Naive thymus-derived CD8-positive, alpha-beta T cell (primary cell): ENCODE data around the gene ARFGAP3. TPM values are rescaled to one million over a fixed set of nuclear protein-coding genes. Genes with fewer than 3 reads are reported as not detected.

Experiments used
- ATAC-seq, 2 donors: fragments of 150-1000 bp; cut with Tn5 transposase in 1 of 2; sonication (Bioruptor Pico), chemical (Tn5 transposase) in 1 of 2; 1 replicate in 1 of 2; 2 replicates in 1 of 2; pipeline ENCODE4 v1.10.0; 2021; ENCODE audit warnings: mild to moderate bottlenecking in 2 of 2, moderate library complexity in 2 of 2
- POLR2A ChIA-PET: fragments of 350-600 bp; sonication (Branson Sonifier 250); formaldehyde crosslinking; loops from one replicate; lab custom pipeline; 2021; ENCODE audit warnings: antibody characterized with exemption; lab: Charles Lee
- DNase-seq, 10 donors: peaks; one replicate each; pipeline versions ENCODE4 v3.0.0 to v3.0.0-alpha.2; 2020 to 2022
- H3K27ac Mint-ChIP-seq, 10 donors: one replicate each; pipeline ENCODE4 v1.8.0; 2020 to 2022; ENCODE audit warnings: mild to moderate bottlenecking in 10 of 10, mixed read lengths in 10 of 10, moderate library complexity in 4 of 10, inconsistent platforms in 1 of 10
- H3K27me3 Mint-ChIP-seq, 5 donors: one replicate each; pipeline ENCODE4 v1.8.0; 2021 to 2022; ENCODE audit warnings: mixed read lengths in 5 of 5
- H3K36me3 Mint-ChIP-seq, 3 donors: one replicate each; pipeline ENCODE4 v1.8.0; 2020 to 2022; ENCODE audit warnings: mixed read lengths in 3 of 3, mild to moderate bottlenecking in 2 of 3, inconsistent platforms in 1 of 3
- H3K4me1 Mint-ChIP-seq, 4 donors: one replicate each; pipeline ENCODE4 v1.8.0; 2021 to 2022; ENCODE audit warnings: mixed read lengths in 4 of 4
- H3K4me3 Mint-ChIP-seq, 10 donors: one replicate each; pipeline ENCODE4 v1.8.0; 2020 to 2022; ENCODE audit warnings: mild to moderate bottlenecking in 10 of 10, mixed read lengths in 10 of 10, moderate library complexity in 6 of 10, inconsistent platforms in 1 of 10
- H3K9me3 Mint-ChIP-seq, 9 donors: one replicate each; pipeline ENCODE4 v1.8.0; 2020 to 2022; ENCODE audit warnings: mixed read lengths in 9 of 9, mild to moderate bottlenecking in 3 of 9, inconsistent platforms in 1 of 9, moderate library complexity in 1 of 9
- polyA plus RNA-seq, 3 donors: library from polyadenylated mRNA; unstranded; fragments of 300-500 nt; fragmentation: Illumina TruSeq; gene quantifications; one replicate each; pipeline ENCODE4 v1.2.3, GENCODE V29; 2021
- total RNA-seq, 8 experiments: library from RNA in 2 of 8; stranded (reverse) in 2 of 8; gene quantifications; one replicate each; pipeline ENCODE4 v1.2.3 and lab custom pipeline; 2021 to 2026

Gene ARFGAP3
- total and polyA plus RNA-seq, 5 experiments from 2014 or later = 22.3 to 44.7 (median 32.9) TPM

GRCh38 chr22:42871146-42872050 is 14.3 kb upstream of the ARFGAP3 start:
- H3K27me3 Mint-ChIP-seq = no peaks in the 10 kb centered on the region
- ATAC-seq (no peak), DNase-seq (no peak)
- H3K4me3 Mint-ChIP-seq = no peak overlapping the region
- H3K36me3 Mint-ChIP-seq = peaks cover 0 to 59% (median 3%) of the 10 kb centered on the region in 3 donors
- POLR2A ChIA-PET = interaction anchor here (0.6 to 1.3 kb wide), 2 partner anchors 14 to 104 kb away, joined by 3 to 4 read pairs; no protein-coding TSS in a partner anchor
- H3K4me1 Mint-ChIP-seq = peaks cover 1 to 6% (median 4%) of the 10 kb centered on the region in 4 donors
- peaks cover 0 to 2% (median 0%) of the 10 kb centered on the region in 9 donors for H3K9me3 Mint-ChIP-seq
- H3K27ac Mint-ChIP-seq = peak overlapping the region in 2 of 10 donors; percentile 29 to 50

GRCh38 chr22:42869888-42870480 is 12.9 kb upstream of the ARFGAP3 start:
- ATAC-seq (no peak), DNase-seq (no peak)
- POLR2A ChIA-PET = interaction anchor here (1.3 kb wide), 1 partner anchor 12 kb away, joined by 3 read pairs; no protein-coding TSS in a partner anchor
- Mint-ChIP-seq H3K36me3 (peaks cover 0 to 45% (median 3%) of the 10 kb centered on the region in 3 donors), H3K4me3 (no peak overlapping the region), H3K27ac (no peak overlapping the region), H3K27me3 (no peaks in the 10 kb centered on the region), H3K9me3 (peaks cover 0 to 2% (median 0%) of the 10 kb centered on the region in 9 donors), H3K4me1 (peaks cover 1 to 6% (median 4%) of the 10 kb centered on the region in 4 donors)

GRCh38 chr22:42869463-42869862 is 12.4 kb upstream of the ARFGAP3 start:
- Mint-ChIP-seq H3K27ac (peak overlapping the region in 1 of 10 donors; percentile 5), H3K4me1 (peaks cover 1 to 6% (median 4%) of the 10 kb centered on the region in 4 donors), H3K27me3 (no peaks in the 10 kb centered on the region), H3K9me3 (peaks cover 0 to 2% (median 0%) of the 10 kb centered on the region in 9 donors), H3K36me3 (peaks cover 0 to 40% (median 3%) of the 10 kb centered on the region in 3 donors), H3K4me3 (no peak overlapping the region)
- ATAC-seq = no peak
- DNase-seq = no peak
- POLR2A ChIA-PET = no interaction called here

GRCh38 chr22:42868751-42869251 is 11.7 kb upstream of the ARFGAP3 start:
- DNase-seq (peak in 1 of 10 donors; percentile 46), ATAC-seq (no peak)
- POLR2A ChIA-PET = no interaction called here
- Mint-ChIP-seq H3K9me3 (peaks cover 0 to 2% (median 0%) of the 10 kb centered on the region in 9 donors), H3K4me3 (no peak overlapping the region), H3K27me3 (no peaks in the 10 kb centered on the region), H3K36me3 (peaks cover 0 to 33% (median 3%) of the 10 kb centered on the region in 3 donors), H3K27ac (no peak overlapping the region), H3K4me1 (peaks cover 1 to 8% (median 4%) of the 10 kb centered on the region in 4 donors)

- H3K4me1 Mint-ChIP-seq = peaks cover 3 to 21% (median 8%) of the 10 kb centered on the region in 4 donors
- H3K36me3 Mint-ChIP-seq = peaks cover 0 to 16% (median 4%) of the 10 kb centered on the region in 3 donors
- POLR2A ChIA-PET = no interaction called here
- H3K27me3 Mint-ChIP-seq = no peaks in the 10 kb centered on the region
- H3K4me3 Mint-ChIP-seq = no peak overlapping the region
- peaks cover 0 to 4% (median 0%) of the 10 kb centered on the region in 9 donors for H3K9me3 Mint-ChIP-seq
- H3K27ac Mint-ChIP-seq = no peak overlapping the region
- DNase-seq (no peak), ATAC-seq (no peak)
Observed at GRCh38 chr22:42866100-42866499, 9.0 kb upstream of the ARFGAP3 start.

- peaks cover 0 to 10% (median 4%) of the 10 kb centered on the region in 3 donors for H3K36me3 Mint-ChIP-seq
- no peak overlapping the region for H3K4me3 Mint-ChIP-seq
- H3K4me1 Mint-ChIP-seq = peaks cover 4 to 26% (median 8%) of the 10 kb centered on the region in 4 donors
- H3K27me3 Mint-ChIP-seq = no peaks in the 10 kb centered on the region
- peaks cover 0 to 4% (median 0%) of the 10 kb centered on the region in 9 donors for H3K9me3 Mint-ChIP-seq
- POLR2A ChIA-PET = no interaction called here
- H3K27ac Mint-ChIP-seq = no peak overlapping the region
- ATAC-seq (no peak), DNase-seq (no peak)
Observed at GRCh38 chr22:42865536-42865935, 8.5 kb upstream of the ARFGAP3 start.

- Mint-ChIP-seq H3K36me3 (peaks cover 0 to 2% (median 0%) of the 10 kb centered on the region in 3 donors), H3K4me1 (peaks cover 4 to 33% (median 10%) of the 10 kb centered on the region in 4 donors), H3K4me3 (peak overlapping the region in 1 of 10 donors; percentile 19), H3K9me3 (peaks cover 0 to 4% (median 0%) of the 10 kb centered on the region in 9 donors), H3K27ac (peak overlapping the region in 4 of 10 donors; percentile 4 to 75 (median 40)), H3K27me3 (no peaks in the 10 kb centered on the region)
- ATAC-seq (no peak), DNase-seq (no peak)
- POLR2A ChIA-PET = no interaction called here
Observed at GRCh38 chr22:42863349-42863961, 6.4 kb upstream of the ARFGAP3 start.

- ATAC-seq (no peak), DNase-seq (no peak)
- Mint-ChIP-seq H3K4me1 (peaks cover 3 to 31% (median 8%) of the 10 kb centered on the region in 4 donors), H3K27me3 (no peaks in the 10 kb centered on the region), H3K9me3 (peaks cover 0 to 4% (median 0%) of the 10 kb centered on the region in 9 donors), H3K4me3 (no peak overlapping the region), H3K27ac (peak overlapping the region in 1 of 10 donors; percentile 49), H3K36me3 (peaks cover 0 to 2% (median 0%) of the 10 kb centered on the region in 3 donors)
- POLR2A ChIA-PET = no interaction called here
Observed at GRCh38 chr22:42862045-42862734, 5.1 kb upstream of the ARFGAP3 start.

GRCh38 chr22:42860968-42861367 is 3.9 kb upstream of the ARFGAP3 start:
- DNase-seq (no peak), ATAC-seq (no peak)
- Mint-ChIP-seq H3K27me3 (no peaks in the 10 kb centered on the region), H3K9me3 (peaks cover 0 to 4% (median 0%) of the 10 kb centered on the region in 9 donors), H3K4me1 (peaks cover 7 to 36% (median 12%) of the 10 kb centered on the region in 4 donors), H3K36me3 (peaks cover 0 to 2% (median 0%) of the 10 kb centered on the region in 3 donors), H3K27ac (peak overlapping the region in 3 of 10 donors; percentile 18 to 84 (median 33)), H3K4me3 (no peak overlapping the region)
- POLR2A ChIA-PET = no interaction called here

- Mint-ChIP-seq H3K27ac (peak overlapping the region in 8 of 10 donors; percentile 19 to 91 (median 66)), H3K4me3 (peak overlapping the region; percentile 59 to 90 (median 71)), H3K9me3 (no peaks in the 10 kb centered on the region), H3K36me3 (no peaks in the 10 kb centered on the region), H3K27me3 (no peaks in the 10 kb centered on the region), H3K4me1 (peaks cover 4 to 36% (median 14%) of the 10 kb centered on the region in 4 donors)
- POLR2A ChIA-PET = interaction anchor here (0.6 to 1.9 kb wide), 5 partner anchors 10 to 292 kb away, joined by 3 to 10 read pairs (median 3); partner anchors contain the start of genes PACSIN2 and POLDIP3
- no peak for ATAC-seq
- no peak for DNase-seq
Observed at GRCh38 chr22:42857845-42858481, 890 bp upstream of the ARFGAP3 start.
